Cardiac septum (tissue), 1 donor: Measurements from ENCODE around the gene UBE4A. TPM values are rescaled to one million over a fixed set of nuclear protein-coding genes. Genes with fewer than 3 reads are reported as not detected.

Source experiments
- DNase-seq: peaks from one replicate; pipeline ENCODE4 v3.0.0-alpha.2; 2020; ENCODE audit warnings: low spot score
- intact Hi-C: fragments of 100-400 bp; cut with DNase I; formaldehyde crosslinking; loops from one replicate; pipeline ENCODE4 v1.14.0; 2022
- total RNA-seq: library from RNA; stranded (reverse); fragmentation: NEBNext Ultra II Directional; extraction: Animal tissue kit (Norgen Biotek cat#: 25700); gene quantifications from one replicate; pipeline ENCODE4 v1.2.1, GENCODE V29; 2021
- donor health status: DM: no; HTN: no; CAD: no.

The UBE4A gene
- total RNA-seq, 1 donor from 2014 or later = 38.3 TPM

- intact Hi-C loops = no loop called here
- DNase-seq = no peak
These were observed 20.0 kb upstream of the UBE4A start for GRCh38 chr11:118339281-118339961.

- intact Hi-C loops = no loop called here
- DNase-seq = no peak
These were observed 19.0 kb upstream of the UBE4A start for GRCh38 chr11:118340449-118340848.

GRCh38 chr11:118341261-118341660, 18.1 kb upstream of the UBE4A start:
- DNase-seq = no peak
- intact Hi-C loops = no loop called here

GRCh38 chr11:118341815-118342489, 17.4 kb upstream of the UBE4A start:
- no peak for DNase-seq
- intact Hi-C loops = no loop called here

GRCh38 chr11:118342503-118343161, 16.8 kb upstream of the UBE4A start, which contains the start of gene CD3D:
Gene CD3D, minus strand, starts transcription at chr11:118342705. Its CDS starts 98 bp downstream, at chr11:118342607.
- intact Hi-C loops = no loop called here
- no peak for DNase-seq

GRCh38 chr11:118343248-118343647, 16.2 kb upstream of the UBE4A start:
- intact Hi-C loops = no loop called here
- no peak for DNase-seq

GRCh38 chr11:118343981-118344515, 15.4 kb upstream of the UBE4A start, which contains the start of gene CD3G:
Gene CD3G, plus strand, starts transcription at chr11:118344344. Its CDS starts 80 bp downstream, at chr11:118344424.
- no peak for DNase-seq
- intact Hi-C loops = no loop called here

- DNase-seq = no peak
- intact Hi-C loops = no loop called here
These were observed 9.9 kb upstream of the UBE4A start for GRCh38 chr11:118349475-118349874.

GRCh38 chr11:118353084-118353710, 6.2 kb upstream of the UBE4A start:
- intact Hi-C loops = loop anchor here (2.0 to 5.0 kb wide), 2 partner anchors 56 to 154 kb away; no protein-coding TSS in a partner anchor
- no peak for DNase-seq

- DNase-seq = no peak
- intact Hi-C loops = no loop called here
These were observed 1.3 kb upstream of the UBE4A start for GRCh38 chr11:118358071-118358470.

- intact Hi-C loops = loop anchor here (5.0 kb wide), 1 partner anchor 218 kb away; no protein-coding TSS in a partner anchor
- DNase-seq = no peak
These were observed 5.7 kb downstream of the UBE4A start for GRCh38 chr11:118364956-118365615.

GRCh38 chr11:118366287-118366686, 6.9 kb downstream of the UBE4A start:
- no peak for DNase-seq
- intact Hi-C loops = no loop called here

- DNase-seq = no peak
- intact Hi-C loops = no loop called here
These were observed 11.4 kb downstream of the UBE4A start for GRCh38 chr11:118370774-118371173.

- intact Hi-C loops = no loop called here
- no peak for DNase-seq
These were observed 13.9 kb downstream of the UBE4A start for GRCh38 chr11:118373263-118373662.

- intact Hi-C loops = no loop called here
- no peak for DNase-seq
These were observed 14.5 kb downstream of the UBE4A start for GRCh38 chr11:118373871-118374270.

GRCh38 chr11:118374729-118375128, 15.3 kb downstream of the UBE4A start:
- intact Hi-C loops = no loop called here
- no peak for DNase-seq

GRCh38 chr11:118375978-118376377, 16.6 kb downstream of the UBE4A start:
- DNase-seq = no peak
- intact Hi-C loops = no loop called here

GRCh38 chr11:118379497-118379896, 20.1 kb downstream of the UBE4A start:
- intact Hi-C loops = no loop called here
- no peak for DNase-seq

GRCh38 chr11:118380571-118380970, 21.2 kb downstream of the UBE4A start:
- intact Hi-C loops = no loop called here
- no peak for DNase-seq
